Activated T-cell treated with anti-CD3 and anti-CD28 coated beads, Interleukin-2, amount 50 U/mL, for 48 hours (primary cell): ENCODE results near the gene COL4A4.

Source experiments
- DNase-seq, 2 experiments: peaks; one replicate each; pipeline ENCODE4 v3.0.0-alpha.2; 2020

Gene COL4A4

GRCh38 chr2:227029426-227030105 lies 134.4 kb downstream of the COL4A4 start:
- no peak for DNase-seq

GRCh38 chr2:227025510-227025909 lies 138.5 kb downstream of the COL4A4 start:
- no peak for DNase-seq

- DNase-seq = no peak
Observed at GRCh38 chr2:227022608-227023007, 141.4 kb downstream of the COL4A4 start.

GRCh38 chr2:227020416-227020815 lies 143.6 kb downstream of the COL4A4 start:
- no peak for DNase-seq

GRCh38 chr2:227016894-227017293 lies 147.1 kb downstream of the COL4A4 start:
- DNase-seq = no peak

- no peak for DNase-seq
Observed at GRCh38 chr2:227013881-227014280, 150.1 kb downstream of the COL4A4 start.

- no peak for DNase-seq
Observed at GRCh38 chr2:227013330-227013729, 150.7 kb downstream of the COL4A4 start.

GRCh38 chr2:227010433-227010832 lies 153.6 kb downstream of the COL4A4 start:
- DNase-seq = no peak

- no peak for DNase-seq
Observed at GRCh38 chr2:227007940-227008339, 156.1 kb downstream of the COL4A4 start.

- no peak for DNase-seq
Observed at GRCh38 chr2:227007148-227007547, 156.9 kb downstream of the COL4A4 start.

- DNase-seq = no peak
Observed at GRCh38 chr2:227006189-227006897, 157.7 kb downstream of the COL4A4 start.

- no peak for DNase-seq
Observed at GRCh38 chr2:227004482-227004881, 159.5 kb downstream of the COL4A4 start.

GRCh38 chr2:227000123-227000522 lies 163.9 kb downstream of the COL4A4 start:
- no peak for DNase-seq

- no peak for DNase-seq
Observed at GRCh38 chr2:226999661-227000060, 164.3 kb downstream of the COL4A4 start.

- peak; percentile 73 to 74 for DNase-seq
Observed at GRCh38 chr2:226995625-226996041, 168.4 kb downstream of the COL4A4 start.

GRCh38 chr2:226994775-226995174 lies 169.2 kb downstream of the COL4A4 start:
- DNase-seq = no peak

- no peak for DNase-seq
Observed at GRCh38 chr2:226993171-226993570, 170.8 kb downstream of the COL4A4 start.

- no peak for DNase-seq
Observed at GRCh38 chr2:226991663-226992062, 172.3 kb downstream of the COL4A4 start.

- DNase-seq = no peak
Observed at GRCh38 chr2:226985583-226985946, 178.4 kb downstream of the COL4A4 start.

- peak; percentile 30 to 37 for DNase-seq
Observed at GRCh38 chr2:226984750-226985582, 179.0 kb downstream of the COL4A4 start.

- DNase-seq = no peak
Observed at GRCh38 chr2:226983895-226984749, 179.9 kb downstream of the COL4A4 start.

GRCh38 chr2:226981791-226982326 lies 182.1 kb downstream of the COL4A4 start:
- no peak for DNase-seq
